SU-DHL-6 (cell line): Measurements from ENCODE around the gene INPP4B.

ENCODE experiments used
- CTCF ChIP-seq: fragments of 200-600 bp; sonication (generic); IDR thresholded peaks from one replicate; pipeline ENCODE4 v1.5.1; 2017; ENCODE audit warnings: antibody characterized with exemption, mild to moderate bottlenecking, low read length, moderate library complexity; ENCODE audit not compliant: insufficient read depth, poor library complexity, severe bottlenecking
- EZH2phosphoT487 ChIP-seq: fragments of 200-600 bp; sonication (generic), shearing (Covaris generic); conservative IDR thresholded peaks from 2 replicates; pipeline ENCODE4 v1.6.1; 2018; ENCODE audit warnings: mild to moderate bottlenecking, antibody characterized with exemption, low read length, moderate library complexity, mixed read lengths

DNA sequence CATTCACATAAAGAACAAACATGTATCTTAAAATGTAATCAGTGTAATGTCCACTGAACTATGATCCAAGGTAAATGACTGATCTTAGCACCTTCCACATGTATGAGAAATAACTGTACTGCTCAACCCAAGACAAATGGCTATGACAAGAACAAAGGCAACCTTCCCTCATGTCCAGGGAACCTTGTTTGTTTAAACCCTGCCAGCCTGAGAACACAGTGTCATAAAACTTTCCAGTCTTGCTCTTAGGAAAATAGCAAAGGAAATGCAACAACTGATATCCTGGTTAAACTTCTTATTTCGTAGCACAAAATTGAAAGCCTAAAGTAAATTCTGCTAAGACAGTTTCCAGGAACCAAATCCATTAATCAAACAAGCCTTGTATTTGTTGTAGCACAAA, 715.4 kb downstream of the INPP4B start:
- no peak for TF ChIP-seq CTCF
- no peak for TF ChIP-seq EZH2phosphoT487
